Measurements from ENCODE around the gene SURF6.

- TF ChIP-seq CTCF (IDR thresholded peaks at IDR 0.05; ENCODE audit: poor library complexity) (peak; percentile 8), EZH2 (IDR thresholded peaks at IDR 0.05; ENCODE audit: borderline replicate concordance) (no peak)
These were observed 19.9 kb upstream of the SURF6 start for GRCh38 chr9:133355881-133356357.
